ENCODE data around the gene AOC2.
"Not testable (repeated sequence)": the region's sequence is repeated elsewhere in the genome, so short reads cannot be mapped to it uniquely, and the experiment has no call there.

The AOC2 gene

DNA sequence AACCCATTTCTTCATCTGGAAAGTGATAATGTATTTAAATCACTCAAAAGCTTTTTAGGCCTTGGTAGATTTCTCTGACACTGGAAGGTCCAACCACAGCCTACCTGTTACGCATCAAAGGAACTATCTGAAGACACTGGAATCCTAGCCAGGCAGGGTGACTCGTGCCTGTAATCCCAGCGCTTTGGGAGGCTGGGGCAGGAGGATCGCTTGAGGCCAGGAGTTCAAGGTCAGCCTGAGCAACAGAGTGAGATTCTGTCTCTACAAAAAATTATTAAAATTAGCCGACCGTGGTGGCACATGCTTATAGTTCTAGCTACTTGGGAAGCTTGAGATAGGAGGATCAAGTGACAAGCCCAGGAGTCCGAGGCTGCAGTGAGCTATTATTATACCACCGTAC is 37.8 kb downstream of the AOC2 start:
- no peaks in the 10 kb centered on the region for H3K36me3 ChIP-seq (ENCODE audit: insufficient read depth)

DNA sequence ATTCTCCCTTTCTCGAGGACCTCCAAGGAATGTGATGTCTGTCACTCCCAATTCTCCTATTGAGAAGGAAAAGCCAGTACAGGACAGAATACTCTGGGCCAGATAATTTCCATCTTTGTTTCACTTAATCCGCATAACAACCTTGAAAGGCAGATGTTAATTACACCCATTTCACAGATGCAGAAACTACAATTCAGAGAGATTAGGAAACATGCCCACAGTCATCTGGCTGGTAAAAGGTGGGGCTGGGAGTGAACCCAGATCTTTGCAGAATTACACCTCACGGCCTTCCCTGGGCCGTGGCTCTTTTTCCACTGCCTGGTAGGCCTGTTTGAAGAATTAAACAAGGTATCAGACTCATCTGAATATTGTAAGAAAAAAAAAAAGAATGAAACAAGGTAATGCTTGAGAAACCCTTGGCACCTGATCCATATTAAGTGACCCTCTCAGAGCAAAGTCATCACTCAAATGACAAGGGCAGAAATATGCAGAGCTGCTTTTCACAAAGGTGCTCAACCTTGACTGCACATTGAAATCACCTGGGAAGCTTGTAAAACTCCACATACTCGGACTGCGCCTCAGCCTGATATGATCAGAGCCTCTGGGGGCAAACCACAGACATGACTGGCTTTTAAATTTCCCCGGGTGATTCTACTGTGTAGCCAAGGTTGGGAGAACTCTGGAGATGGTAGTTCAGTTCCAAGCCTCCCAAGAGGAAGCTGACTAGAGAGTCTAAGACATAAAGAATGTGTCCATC is 39.6 kb downstream of the AOC2 start:
- Histone ChIP-seq H3K79me2 (ENCODE audit: insufficient read depth, low read depth) (no peaks in the 10 kb centered on the region), H3K27ac (no peak overlapping the region), H3K4me3 (IDR thresholded peaks at IDR 0.05; ENCODE audit: insufficient read depth, low read depth, low read length) (no peak overlapping the region), H3K36me3 (ENCODE audit: insufficient read depth) (no peaks in the 10 kb centered on the region), H3K9ac (no peak overlapping the region), H3K27me3 (ENCODE audit: insufficient read depth, low read depth) (no peaks in the 10 kb centered on the region), H4K20me1 (ENCODE audit: insufficient read depth) (no peaks in the 10 kb centered on the region), H3K4me1 (ENCODE audit: low read depth, poor library complexity, severe bottlenecking) (no peaks in the 10 kb centered on the region), H3K4me2 (no peak overlapping the region), H2AFZ (ENCODE audit: low read depth) (no peak overlapping the region)
- TF ChIP-seq, protein P1, sequence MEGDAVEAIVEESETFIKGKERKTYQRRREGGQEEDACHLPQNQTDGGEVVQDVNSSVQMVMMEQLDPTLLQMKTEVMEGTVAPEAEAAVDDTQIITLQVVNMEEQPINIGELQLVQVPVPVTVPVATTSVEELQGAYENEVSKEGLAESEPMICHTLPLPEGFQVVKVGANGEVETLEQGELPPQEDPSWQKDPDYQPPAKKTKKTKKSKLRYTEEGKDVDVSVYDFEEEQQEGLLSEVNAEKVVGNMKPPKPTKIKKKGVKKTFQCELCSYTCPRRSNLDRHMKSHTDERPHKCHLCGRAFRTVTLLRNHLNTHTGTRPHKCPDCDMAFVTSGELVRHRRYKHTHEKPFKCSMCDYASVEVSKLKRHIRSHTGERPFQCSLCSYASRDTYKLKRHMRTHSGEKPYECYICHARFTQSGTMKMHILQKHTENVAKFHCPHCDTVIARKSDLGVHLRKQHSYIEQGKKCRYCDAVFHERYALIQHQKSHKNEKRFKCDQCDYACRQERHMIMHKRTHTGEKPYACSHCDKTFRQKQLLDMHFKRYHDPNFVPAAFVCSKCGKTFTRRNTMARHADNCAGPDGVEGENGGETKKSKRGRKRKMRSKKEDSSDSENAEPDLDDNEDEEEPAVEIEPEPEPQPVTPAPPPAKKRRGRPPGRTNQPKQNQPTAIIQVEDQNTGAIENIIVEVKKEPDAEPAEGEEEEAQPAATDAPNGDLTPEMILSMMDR (conservative IDR thresholded peaks at IDR 0.05; ENCODE audit: low read depth, low read length): no peak

More for the DNA sequence above, 37.8 kb downstream of the AOC2 start:
- no peaks in the 10 kb centered on the region for H3K79me2 ChIP-seq (ENCODE audit: insufficient read depth, low read depth)
- no peak overlapping the region for H3K4me3 ChIP-seq (IDR thresholded peaks at IDR 0.05; ENCODE audit: insufficient read depth, low read depth, low read length)
- no peak overlapping the region for H3K9ac ChIP-seq
- no peak overlapping the region for H3K4me2 ChIP-seq
- H3K4me1 ChIP-seq (ENCODE audit: low read depth, poor library complexity, severe bottlenecking): no peaks in the 10 kb centered on the region
- H4K20me1 ChIP-seq (ENCODE audit: insufficient read depth): no peaks in the 10 kb centered on the region
- no peak overlapping the region for H3K27ac ChIP-seq
- TF ChIP-seq, protein P1 (conservative IDR thresholded peaks at IDR 0.05; ENCODE audit: low read depth, low read length): no peak
- H3K27me3 ChIP-seq (ENCODE audit: insufficient read depth, low read depth): no peaks in the 10 kb centered on the region; the same call in 1 of the 2 replicates
- no peak overlapping the region for H2AFZ ChIP-seq (ENCODE audit: low read depth)

DNA sequence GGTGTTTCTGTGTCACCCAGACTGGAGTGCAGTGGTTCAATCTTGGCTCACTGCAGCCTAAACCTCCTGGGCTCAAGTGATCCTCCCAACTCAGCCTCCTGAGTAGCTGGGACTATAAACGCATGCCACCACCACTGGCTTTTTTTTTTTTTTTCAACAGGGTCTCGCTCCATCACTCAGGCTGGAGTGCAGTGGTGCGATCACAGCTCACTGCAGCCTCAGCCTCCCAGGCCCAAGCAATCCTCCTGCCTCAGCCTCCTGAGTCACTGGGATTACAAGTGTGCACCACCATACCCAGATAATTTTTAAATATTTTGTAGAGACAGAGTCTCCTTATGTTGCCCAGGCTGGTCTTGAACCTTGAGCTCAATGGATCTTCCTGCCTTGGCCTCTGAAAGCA is 41.4 kb downstream of the AOC2 start:
- not testable (repeated sequence) for H3K4me3 ChIP-seq (IDR thresholded peaks at IDR 0.05; ENCODE audit: insufficient read depth, low read depth, low read length); H3K27ac ChIP-seq; H4K20me1 ChIP-seq (ENCODE audit: insufficient read depth); H3K4me1 ChIP-seq (ENCODE audit: low read depth, poor library complexity, severe bottlenecking); H3K4me2 ChIP-seq; H2AFZ ChIP-seq (ENCODE audit: low read depth); H3K36me3 ChIP-seq (ENCODE audit: insufficient read depth); H3K79me2 ChIP-seq (ENCODE audit: insufficient read depth, low read depth); H3K9ac ChIP-seq; H3K27me3 ChIP-seq (ENCODE audit: insufficient read depth, low read depth)

DNA sequence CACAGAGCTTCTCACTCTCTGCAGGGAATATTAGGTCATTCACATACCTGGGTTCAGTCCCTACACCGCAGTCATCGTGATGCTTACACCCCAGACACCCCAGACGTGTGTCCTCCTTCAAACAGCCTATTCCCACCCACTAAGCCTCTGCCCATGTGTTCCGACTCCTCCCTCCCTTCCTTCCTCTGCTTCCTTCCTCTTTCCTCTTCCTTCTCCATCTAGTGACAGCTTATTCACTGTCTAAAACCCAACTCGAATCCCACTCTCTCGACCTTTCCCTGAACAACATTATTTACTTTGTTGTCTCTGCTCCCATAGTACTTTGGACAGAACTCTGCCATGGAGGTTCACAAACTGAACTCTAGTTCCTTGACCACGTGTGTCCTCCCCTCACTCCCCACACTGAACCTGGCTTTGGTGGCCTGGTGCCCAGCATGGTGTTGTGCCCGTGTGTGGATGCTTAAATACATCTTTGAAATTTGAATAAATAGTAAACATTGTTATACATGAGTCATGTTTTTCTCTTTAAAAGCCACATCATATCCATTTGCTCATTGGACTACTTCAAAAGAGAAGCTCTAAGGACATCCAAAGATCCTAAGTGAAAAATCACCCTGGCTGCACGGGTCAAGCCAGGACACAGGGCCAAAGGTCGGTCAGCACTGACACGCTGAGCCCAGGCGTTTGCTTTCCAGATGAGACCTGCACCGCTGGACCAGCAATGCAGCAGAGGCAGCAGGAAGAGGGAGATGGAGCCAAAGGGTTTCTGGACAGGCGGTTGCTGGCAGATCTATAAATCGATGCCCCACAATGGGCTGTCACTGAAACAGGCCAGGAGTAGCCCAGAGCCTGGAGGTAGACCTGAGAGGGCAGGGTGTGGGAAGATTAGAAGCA is 42.1 kb downstream of the AOC2 start:
- Histone ChIP-seq H3K36me3 (ENCODE audit: insufficient read depth) (no peaks in the 10 kb centered on the region), H3K27ac (no peak overlapping the region), H3K4me2 (no peak overlapping the region), H3K9ac (no peak overlapping the region), H3K4me3 (IDR thresholded peaks at IDR 0.05; ENCODE audit: insufficient read depth, low read depth, low read length) (no peak overlapping the region), H4K20me1 (ENCODE audit: insufficient read depth) (no peaks in the 10 kb centered on the region), H2AFZ (ENCODE audit: low read depth) (no peak overlapping the region), H3K4me1 (ENCODE audit: low read depth, poor library complexity, severe bottlenecking) (no peaks in the 10 kb centered on the region), H3K79me2 (ENCODE audit: insufficient read depth, low read depth) (no peaks in the 10 kb centered on the region), H3K27me3 (ENCODE audit: insufficient read depth, low read depth) (no peaks in the 10 kb centered on the region)
- TF ChIP-seq, protein P1 (conservative IDR thresholded peaks at IDR 0.05; ENCODE audit: low read depth, low read length): no peak
